CD4-positive, alpha-beta T cell treated with Interferon gamma for 1 hour (primary cell): ENCODE measurements around the gene MAN1B1.
A peak's percentile ranks its signal among the peaks of the same experiment; 100 is the strongest.
"Not testable (repeated sequence)": the region's sequence is repeated elsewhere in the genome, so short reads cannot be mapped to it uniquely, and the experiment has no call there.

Experiments
- DNase-seq: peaks from one replicate; pipeline ENCODE4 v3.0.0-alpha.2; 2020

Gene MAN1B1

GRCh38 chr9:137052998-137053943 is 33.5 kb upstream of the MAN1B1 start:
- DNase-seq, result no peak

GRCh38 chr9:137053944-137054931 is 32.5 kb upstream of the MAN1B1 start, which contains the start of gene ENTPD2:
TSS of gene ENTPD2 (minus strand) at chr9:137054061. CDS start at chr9:137053997, 64 bp downstream.
- no peak for DNase-seq

GRCh38 chr9:137054932-137055384 is 31.8 kb upstream of the MAN1B1 start:
- no peak for DNase-seq

- no peak for DNase-seq
Measured at GRCh38 chr9:137055385-137056364, 31.1 kb upstream of the MAN1B1 start.

GRCh38 chr9:137056739-137057415 is 29.9 kb upstream of the MAN1B1 start:
- no peak for DNase-seq

GRCh38 chr9:137057545-137057944 is 29.2 kb upstream of the MAN1B1 start:
- DNase-seq, result no peak

GRCh38 chr9:137058521-137059234 is 28.1 kb upstream of the MAN1B1 start:
- DNase-seq, result no peak

- no peak for DNase-seq
Measured at GRCh38 chr9:137062384-137062783, 24.4 kb upstream of the MAN1B1 start.

GRCh38 chr9:137062798-137063197 is 24.0 kb upstream of the MAN1B1 start:
- not testable (repeated sequence) for DNase-seq

GRCh38 chr9:137063311-137064026 is 23.3 kb upstream of the MAN1B1 start:
- DNase-seq, result no peak

- DNase-seq, result peak; percentile 43
Measured at GRCh38 chr9:137064027-137064879, 22.5 kb upstream of the MAN1B1 start.

GRCh38 chr9:137064880-137065164 is 22.0 kb upstream of the MAN1B1 start:
- no peak for DNase-seq

GRCh38 chr9:137065336-137065967 is 21.3 kb upstream of the MAN1B1 start:
- DNase-seq, result no peak

- DNase-seq, result no peak
Measured at GRCh38 chr9:137066096-137066861, 20.5 kb upstream of the MAN1B1 start.

- DNase-seq, result peak; percentile 89
Measured at GRCh38 chr9:137067860-137068538, 18.8 kb upstream of the MAN1B1 start.

- no peak for DNase-seq
Measured at GRCh38 chr9:137068539-137069507, 18.0 kb upstream of the MAN1B1 start.
